SU-DHL-6 (cell line): Measurements from ENCODE around the gene HOXB1.

Source experiments
- H2AFZ ChIP-seq: fragments of 200-600 bp; sonication (generic); 2 replicates; pipeline ENCODE4 v1.6.1; 2014; ENCODE audit warnings: low read depth, mild to moderate bottlenecking, moderate library complexity, mixed read lengths, antibody characterized with exemption, low read length; ENCODE audit not compliant: severe bottlenecking
- H3F3A ChIP-seq: fragments of 200-600 bp; shearing (Covaris generic); 2 replicates; pipeline ENCODE4 v1.6.0; 2016; ENCODE audit warnings: antibody characterized with exemption, mild to moderate bottlenecking; ENCODE audit not compliant: insufficient read depth
- H3K27ac ChIP-seq: fragments of 200-600 bp; sonication (generic); 2 replicates; pipeline ENCODE4 v1.5.1; 2016; ENCODE audit warnings: low read depth, mild to moderate bottlenecking, low read length, moderate library complexity, mixed read lengths
- H3K27me3 ChIP-seq: fragments of 200-600 bp; sonication (generic), shearing (Covaris generic); 2 replicates; pipeline ENCODE4 v1.6.0; 2014; ENCODE audit warnings: mild to moderate bottlenecking, low read length
- H3K36me3 ChIP-seq: fragments of 200-600 bp; sonication (generic); 2 replicates; pipeline ENCODE4 v1.6.1; 2014; ENCODE audit warnings: mild to moderate bottlenecking, low read length, mixed read lengths
- H3K4me2 ChIP-seq: fragments of 300-600, 200-600 bp; shearing (Covaris generic), sonication (generic); 2 replicates; pipeline ENCODE4 v1.6.0; 2014; ENCODE audit warnings: low read length, low read depth, mild to moderate bottlenecking; ENCODE audit not compliant: poor library complexity, severe bottlenecking
- H3K4me3 ChIP-seq: fragments of 200-600 bp; sonication (generic); 2 replicates; pipeline ENCODE4 v1.5.1; 2014; ENCODE audit warnings: antibody characterized with exemption, low read length, mild to moderate bottlenecking, mixed read lengths; ENCODE audit not compliant: insufficient read depth, poor library complexity, severe bottlenecking
- H3K79me2 ChIP-seq: fragments of 200-600 bp; sonication (generic); 2 replicates; pipeline ENCODE4 v1.6.1; 2014; ENCODE audit warnings: mild to moderate bottlenecking, low read length, moderate library complexity; ENCODE audit not compliant: insufficient read depth
- H3K9ac ChIP-seq: fragments of 200-600 bp; sonication (generic); 2 replicates; pipeline ENCODE4 v1.7.0; 2014; ENCODE audit warnings: mild to moderate bottlenecking, low read length
- H3K9me2 ChIP-seq: fragments of 200-600 bp; sonication (generic); replicated peaks from 2 replicates; pipeline ENCODE4 v1.6.1; 2014; ENCODE audit warnings: low read length; ENCODE audit not compliant: insufficient read depth
- H3K9me3 ChIP-seq: fragments of 200-600 bp; sonication (generic); 2 replicates; pipeline ENCODE4 v1.6.1; 2014; ENCODE audit warnings: low read length, mixed read lengths; ENCODE audit not compliant: insufficient read depth
- H4K20me1 ChIP-seq: fragments of 200-600 bp; sonication (generic); 2 replicates; pipeline ENCODE4 v1.6.1; 2014; ENCODE audit warnings: low read depth, mild to moderate bottlenecking, antibody characterized with exemption, low read length, moderate library complexity, mixed read lengths
- EZH2phosphoT487 ChIP-seq: fragments of 200-600 bp; sonication (generic), shearing (Covaris generic); conservative IDR thresholded peaks from 2 replicates; pipeline ENCODE4 v1.6.1; 2018; ENCODE audit warnings: mild to moderate bottlenecking, antibody characterized with exemption, low read length, moderate library complexity, mixed read lengths
- TF ChIP-seq, protein P1 (sequence below): fragments of 200-600 bp; sonication (generic); IDR thresholded peaks from one replicate; pipeline ENCODE4 v1.5.1; 2017; ENCODE audit warnings: antibody characterized with exemption, mild to moderate bottlenecking, low read length, moderate library complexity; ENCODE audit not compliant: insufficient read depth, poor library complexity, severe bottlenecking

HOXB1 gene

DNA sequence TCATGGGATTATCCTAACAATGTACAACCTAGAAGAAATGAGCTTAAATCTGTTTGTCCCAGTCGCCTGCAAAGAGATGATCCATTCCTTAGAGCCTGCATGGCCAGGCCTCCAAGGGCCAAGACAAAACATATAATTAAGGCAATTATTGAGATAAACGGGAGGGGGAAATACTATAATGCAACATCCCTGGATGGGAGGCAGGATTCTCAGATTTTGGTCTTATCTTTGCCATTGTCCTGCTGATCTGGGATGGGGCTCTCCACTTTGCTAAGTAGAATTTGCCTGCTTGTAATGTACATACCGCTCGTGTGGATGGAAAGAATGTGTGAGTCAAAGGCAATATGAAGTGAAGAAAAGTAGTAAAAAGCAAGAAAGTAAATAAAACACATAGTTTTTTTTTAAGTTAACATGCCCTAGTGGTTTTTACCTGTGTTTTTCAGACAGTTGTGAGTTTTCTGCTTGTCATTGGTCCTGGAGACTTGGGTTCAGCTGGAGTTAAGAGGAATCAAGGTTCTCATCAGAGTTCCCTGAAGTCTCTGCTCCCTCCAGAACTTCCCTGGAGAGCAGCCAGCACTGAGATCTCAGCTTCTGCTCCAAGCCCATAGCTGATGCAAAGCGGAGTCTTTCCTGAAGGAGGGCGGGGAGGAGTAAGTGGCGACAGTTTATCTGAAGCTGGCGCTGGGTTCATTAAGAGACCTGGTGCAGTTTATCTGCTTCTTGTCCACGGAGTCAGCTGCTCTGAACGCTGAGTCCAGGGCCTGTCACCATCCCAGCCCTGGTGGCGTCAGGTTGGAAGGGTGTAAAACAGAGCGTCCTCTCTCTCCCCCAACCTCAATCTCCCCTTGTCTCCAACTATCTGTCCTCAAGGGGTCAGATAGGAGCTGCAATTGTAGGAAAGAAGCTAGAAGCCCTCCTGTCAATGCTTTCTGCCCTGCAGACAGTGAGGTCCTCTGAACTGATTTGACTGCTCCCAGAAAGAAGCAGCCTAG, 30.1 kb downstream of the HOXB1 start:
- Histone ChIP-seq H2AFZ (no peak overlapping the region), H3K9ac (no peak overlapping the region), H3F3A (no peaks in the 10 kb centered on the region), H3K79me2 (no peaks in the 10 kb centered on the region), H3K4me3 (no peak overlapping the region), H3K36me3 (no peaks in the 10 kb centered on the region), H3K27me3 (no peaks in the 10 kb centered on the region), H4K20me1 (no peaks in the 10 kb centered on the region), H3K27ac (no peak overlapping the region), H3K9me3 (no peaks in the 10 kb centered on the region), H3K4me2 (no peak overlapping the region), H3K9me2 (no peaks in the 10 kb centered on the region)
- TF ChIP-seq, protein P1, sequence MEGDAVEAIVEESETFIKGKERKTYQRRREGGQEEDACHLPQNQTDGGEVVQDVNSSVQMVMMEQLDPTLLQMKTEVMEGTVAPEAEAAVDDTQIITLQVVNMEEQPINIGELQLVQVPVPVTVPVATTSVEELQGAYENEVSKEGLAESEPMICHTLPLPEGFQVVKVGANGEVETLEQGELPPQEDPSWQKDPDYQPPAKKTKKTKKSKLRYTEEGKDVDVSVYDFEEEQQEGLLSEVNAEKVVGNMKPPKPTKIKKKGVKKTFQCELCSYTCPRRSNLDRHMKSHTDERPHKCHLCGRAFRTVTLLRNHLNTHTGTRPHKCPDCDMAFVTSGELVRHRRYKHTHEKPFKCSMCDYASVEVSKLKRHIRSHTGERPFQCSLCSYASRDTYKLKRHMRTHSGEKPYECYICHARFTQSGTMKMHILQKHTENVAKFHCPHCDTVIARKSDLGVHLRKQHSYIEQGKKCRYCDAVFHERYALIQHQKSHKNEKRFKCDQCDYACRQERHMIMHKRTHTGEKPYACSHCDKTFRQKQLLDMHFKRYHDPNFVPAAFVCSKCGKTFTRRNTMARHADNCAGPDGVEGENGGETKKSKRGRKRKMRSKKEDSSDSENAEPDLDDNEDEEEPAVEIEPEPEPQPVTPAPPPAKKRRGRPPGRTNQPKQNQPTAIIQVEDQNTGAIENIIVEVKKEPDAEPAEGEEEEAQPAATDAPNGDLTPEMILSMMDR: no peak
- no peak for TF ChIP-seq EZH2phosphoT487

DNA sequence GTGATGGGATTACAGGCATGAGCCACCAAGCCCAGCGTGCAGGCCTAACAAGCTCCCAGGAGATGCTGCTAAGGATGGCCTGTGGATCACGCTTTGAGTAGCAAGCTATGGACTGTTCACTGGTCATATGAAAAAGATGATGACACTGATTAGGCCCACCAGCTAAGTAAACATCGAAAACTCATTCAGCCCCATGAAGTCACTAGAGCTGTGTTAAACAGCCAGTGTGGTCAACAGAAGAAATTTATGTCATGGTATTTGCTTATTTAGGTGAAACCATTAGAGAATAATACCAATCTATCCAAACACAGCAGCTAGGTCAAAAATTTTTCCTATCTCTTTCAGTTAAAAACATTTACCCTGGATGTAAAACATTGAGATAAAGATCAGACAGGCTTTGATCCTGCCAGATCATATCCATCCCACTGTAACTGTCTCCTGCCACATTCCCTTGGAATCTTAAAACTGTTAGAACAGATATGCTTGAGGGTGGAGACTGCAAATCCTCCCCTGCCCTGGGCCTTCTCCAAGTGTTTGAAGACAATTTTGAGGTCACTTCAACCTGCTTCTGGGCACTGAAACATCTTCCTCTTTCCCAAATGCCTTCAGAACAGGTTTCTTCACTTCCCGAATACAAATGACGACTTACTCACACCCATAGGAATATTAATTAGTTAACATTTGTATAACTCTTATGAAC, 30.9 kb downstream of the HOXB1 start:
- no peaks in the 10 kb centered on the region for H3K79me2 ChIP-seq
- no peak overlapping the region for H3K27ac ChIP-seq
- no peaks in the 10 kb centered on the region for H3K36me3 ChIP-seq
- H2AFZ ChIP-seq: no peak overlapping the region
- H3K4me2 ChIP-seq: no peak overlapping the region
- H3K9ac ChIP-seq: no peak overlapping the region
- no peaks in the 10 kb centered on the region for H3K9me2 ChIP-seq
- H4K20me1 ChIP-seq: no peaks in the 10 kb centered on the region
- H3K27me3 ChIP-seq: no peaks in the 10 kb centered on the region
- TF ChIP-seq, protein P1: no peak
- no peak for TF ChIP-seq EZH2phosphoT487
- H3F3A ChIP-seq: no peaks in the 10 kb centered on the region
- no peak overlapping the region for H3K4me3 ChIP-seq
- no peaks in the 10 kb centered on the region for H3K9me3 ChIP-seq

DNA sequence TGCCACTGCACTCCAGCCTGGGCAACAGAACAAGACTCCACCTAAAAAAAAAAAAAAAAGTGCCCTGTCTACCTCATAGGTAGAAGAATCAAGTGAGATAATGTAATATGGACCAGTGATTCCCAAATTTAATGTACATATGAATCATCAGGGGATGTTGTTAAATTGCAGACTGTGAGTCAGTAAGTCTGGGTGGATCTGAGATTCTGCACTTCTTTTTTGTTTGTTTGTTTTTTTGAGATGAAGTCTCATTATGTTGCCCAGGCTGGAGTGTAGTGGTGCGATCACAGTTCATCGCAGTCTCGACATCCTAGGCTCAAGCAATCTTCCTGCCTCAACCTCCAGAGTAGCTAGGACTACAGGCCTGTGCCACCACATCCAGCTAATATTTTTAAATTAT, 31.6 kb downstream of the HOXB1 start:
- H3K9ac ChIP-seq: no peak overlapping the region
- no peaks in the 10 kb centered on the region for H3K27me3 ChIP-seq
- no peak overlapping the region for H3K4me2 ChIP-seq
- no peak overlapping the region for H3K4me3 ChIP-seq
- no peaks in the 10 kb centered on the region for H4K20me1 ChIP-seq
- H3K9me3 ChIP-seq: no peaks in the 10 kb centered on the region
- no peaks in the 10 kb centered on the region for H3K79me2 ChIP-seq
- no peaks in the 10 kb centered on the region for H3K9me2 ChIP-seq
- H2AFZ ChIP-seq: no peak overlapping the region
- no peaks in the 10 kb centered on the region for H3F3A ChIP-seq
- H3K27ac ChIP-seq: no peak overlapping the region
- no peaks in the 10 kb centered on the region for H3K36me3 ChIP-seq
- TF ChIP-seq, protein P1: no peak
- no peak for TF ChIP-seq EZH2phosphoT487
